Fibroblast of skin of abdomen (primary cell): Measurements from ENCODE around the gene MPND.
"Not testable (repeated sequence)": the region's sequence is repeated elsewhere in the genome, so short reads cannot be mapped to it uniquely, and the experiment has no call there.

Experiments used
- DNase-seq: peaks from one replicate; pipeline ENCODE4 v3.0.0-alpha.2; 2013

MPND gene

DNA sequence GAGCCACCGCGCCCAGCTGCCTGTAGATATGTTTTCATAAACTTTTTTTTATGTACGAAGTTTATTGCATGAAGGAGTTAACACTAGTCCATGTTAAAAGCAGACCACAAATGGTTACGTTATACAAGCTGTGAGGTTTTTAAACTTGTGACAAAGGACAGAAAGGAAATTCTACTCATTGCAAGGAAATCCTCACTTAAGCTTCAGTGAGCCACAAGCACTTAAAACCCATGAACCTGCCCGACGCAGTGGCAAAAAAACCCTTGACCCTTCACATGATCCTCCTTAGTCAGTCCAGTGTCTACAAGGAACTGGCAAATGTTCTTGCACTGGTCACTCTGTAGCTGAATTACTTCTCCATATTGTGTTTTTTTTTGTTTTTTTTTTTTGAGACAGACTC, 4.2 kb downstream of the MPND start:
- no peak for DNase-seq

DNA sequence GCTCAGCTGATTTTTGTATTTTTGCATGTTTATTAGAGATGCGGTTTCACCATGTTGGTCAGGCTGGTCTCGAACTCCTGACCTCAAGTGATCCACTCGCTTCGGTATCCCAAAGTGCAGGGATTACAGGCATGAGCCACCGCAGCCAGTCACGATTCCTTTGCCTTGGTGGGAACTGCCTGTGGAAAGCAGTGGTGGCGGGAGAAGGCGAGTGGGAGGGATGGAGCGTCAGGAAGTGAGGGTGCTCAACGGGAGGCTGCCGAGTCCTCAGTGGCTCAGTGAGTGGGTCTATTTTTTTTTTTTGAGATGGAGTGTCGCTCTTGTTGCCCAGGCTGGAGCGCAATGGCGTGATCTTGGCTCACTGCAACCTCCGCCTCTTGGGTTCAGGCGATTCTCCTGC, 5.9 kb downstream of the MPND start:
- not testable (repeated sequence) for DNase-seq

DNA sequence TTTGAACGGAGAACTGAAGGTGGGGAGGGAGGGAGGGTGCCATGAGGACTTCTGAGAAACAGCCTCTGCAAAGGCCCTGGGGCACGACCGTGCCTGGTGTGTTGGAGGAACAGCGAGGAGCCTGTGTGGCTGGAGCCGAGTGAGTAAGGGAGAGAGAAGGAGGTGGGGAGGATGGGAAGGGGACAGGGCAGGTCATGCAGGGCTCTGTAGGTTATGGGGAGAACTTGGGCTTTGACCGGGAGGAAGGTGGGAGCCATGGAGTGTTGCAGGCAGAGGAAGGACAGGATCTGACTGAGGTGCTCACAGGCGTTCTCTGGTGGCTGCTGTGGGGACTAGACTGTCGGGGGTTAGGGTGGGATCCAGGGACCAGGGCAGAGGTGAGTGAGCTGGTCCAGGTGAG, 6.7 kb downstream of the MPND start:
- DNase-seq, result no peak

DNA sequence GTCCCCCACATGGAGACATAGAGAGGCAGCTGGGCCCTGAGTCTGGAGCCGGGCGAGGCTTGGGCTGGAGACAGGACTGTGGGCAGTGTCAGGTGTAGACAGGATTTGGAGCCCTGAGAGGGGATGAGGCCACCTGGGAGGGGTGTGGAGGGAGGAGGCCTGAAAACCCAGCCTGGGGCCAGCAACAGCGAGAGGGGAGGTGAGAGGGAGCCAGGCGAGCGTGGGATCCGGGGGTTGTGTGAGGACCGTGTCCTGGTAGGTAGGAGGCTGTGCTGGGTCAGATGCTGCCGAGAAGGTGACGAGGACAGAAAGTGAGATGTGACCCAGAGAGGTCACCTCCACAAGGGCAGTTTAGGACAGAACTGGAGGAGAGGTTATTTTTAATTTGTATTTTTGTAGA, 7.4 kb downstream of the MPND start:
- no peak for DNase-seq

DNA sequence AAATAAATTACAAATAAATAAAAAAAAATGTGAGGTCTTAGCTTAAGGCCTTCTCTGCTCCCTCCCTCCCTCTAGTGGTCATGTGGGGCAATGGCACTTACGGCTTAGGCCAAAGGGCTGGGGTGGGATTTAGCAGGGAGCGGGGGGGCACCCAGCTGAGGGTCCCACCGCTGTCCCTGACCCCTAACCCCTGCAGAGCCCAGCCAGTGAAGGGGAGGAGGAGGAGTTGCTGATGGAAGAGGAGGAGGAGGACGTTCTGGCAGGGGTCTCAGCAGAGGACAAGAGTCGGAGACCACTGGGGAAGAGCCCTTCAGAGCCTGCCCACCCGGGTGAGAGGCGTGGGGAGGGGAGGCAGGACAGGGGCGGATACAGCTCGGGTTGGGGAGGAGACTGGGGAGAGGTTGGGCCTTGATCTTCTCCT, 9.3 kb downstream of the MPND start:
- peak; percentile 55 for DNase-seq

DNA sequence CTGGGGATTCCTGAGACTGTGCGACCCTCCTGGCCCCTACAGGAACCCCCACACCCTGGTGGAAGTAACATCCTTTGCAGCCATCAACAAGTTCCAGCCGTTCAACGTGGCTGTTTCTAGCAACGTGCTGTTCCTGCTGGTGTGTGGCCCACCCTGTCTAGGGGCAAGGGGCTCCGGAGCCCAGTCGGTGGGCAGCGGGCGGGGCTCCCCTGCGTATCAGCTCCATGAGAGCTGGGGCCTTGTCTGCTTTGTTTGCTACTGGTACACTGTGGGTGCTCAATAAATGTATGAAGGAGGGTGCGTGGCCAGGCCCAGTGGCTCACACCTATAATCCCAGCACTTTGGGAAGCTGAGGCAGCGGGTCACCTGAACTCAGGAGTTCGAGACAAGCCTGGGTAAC, 10.9 kb downstream of the MPND start:
- DNase-seq, result no peak

DNA sequence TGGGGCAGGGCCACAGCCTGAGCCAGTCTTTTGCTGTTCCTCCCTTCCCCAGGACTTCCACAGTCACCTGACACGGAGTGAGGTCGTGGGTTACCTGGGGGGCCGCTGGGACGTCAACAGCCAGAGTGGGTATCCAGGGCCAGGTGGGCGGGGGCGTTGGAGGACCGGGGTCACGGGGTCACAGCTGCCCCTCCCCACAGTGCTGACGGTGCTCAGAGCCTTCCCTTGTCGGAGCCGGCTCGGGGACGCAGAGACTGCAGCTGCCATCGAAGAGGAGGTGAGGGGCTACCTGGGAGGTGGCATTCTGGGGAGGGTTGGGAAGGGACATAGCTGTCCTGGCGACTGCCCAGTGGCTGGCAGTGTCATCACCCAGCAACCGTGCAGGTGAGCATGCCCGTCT, 11.5 kb downstream of the MPND start:
- no peak for DNase-seq

DNA sequence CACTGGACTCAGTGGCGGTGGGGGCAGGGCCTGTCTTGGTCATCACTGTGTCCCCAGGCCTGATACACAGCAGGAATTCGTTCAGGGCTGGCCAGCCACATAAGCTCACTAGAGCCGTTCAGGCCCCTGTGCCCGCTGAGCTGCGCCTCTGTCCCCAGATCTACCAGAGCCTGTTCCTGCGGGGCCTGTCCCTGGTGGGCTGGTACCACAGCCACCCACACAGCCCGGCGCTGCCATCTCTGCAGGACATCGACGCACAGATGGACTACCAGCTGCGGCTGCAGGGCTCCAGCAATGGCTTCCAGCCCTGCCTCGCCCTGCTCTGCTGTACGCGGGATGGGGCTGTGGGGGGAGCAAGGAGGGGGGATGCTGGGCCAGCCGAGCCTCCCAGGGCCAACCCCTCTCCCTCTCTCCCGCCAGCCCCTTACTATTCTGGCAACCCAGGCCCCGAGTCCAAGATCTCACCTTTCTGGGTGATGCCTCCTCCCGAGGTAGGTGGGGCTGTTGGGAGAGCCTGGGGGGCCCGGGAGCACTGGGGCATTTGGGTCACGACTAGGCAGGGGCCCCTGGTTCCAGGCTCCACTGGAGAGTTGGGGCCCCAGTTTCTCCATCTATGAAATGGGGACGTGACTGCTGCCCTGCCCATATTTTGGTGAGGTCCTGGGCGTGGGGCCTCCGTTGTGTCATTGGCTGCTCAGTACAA, 13.9 kb downstream of the MPND start:
- no peak for DNase-seq

DNA sequence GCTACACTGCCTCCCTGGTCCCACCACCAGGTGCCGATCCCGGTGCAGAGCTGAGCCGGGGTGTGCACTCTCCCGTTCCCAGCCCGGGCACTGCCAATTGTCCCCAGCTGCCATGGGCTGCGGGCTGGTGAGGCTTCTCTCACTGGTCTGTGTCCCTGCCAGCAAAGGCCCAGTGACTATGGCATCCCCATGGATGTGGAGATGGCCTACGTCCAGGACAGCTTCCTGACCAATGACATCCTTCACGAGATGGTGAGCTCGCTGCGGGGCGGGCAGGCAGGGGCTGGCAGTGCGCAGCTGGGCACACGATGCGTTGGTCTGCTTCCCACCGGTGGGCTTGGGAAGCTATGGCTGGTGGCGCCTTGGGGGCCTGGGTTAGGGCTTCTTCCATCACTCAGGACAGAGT, 14.6 kb downstream of the MPND start:
- no peak for DNase-seq

DNA sequence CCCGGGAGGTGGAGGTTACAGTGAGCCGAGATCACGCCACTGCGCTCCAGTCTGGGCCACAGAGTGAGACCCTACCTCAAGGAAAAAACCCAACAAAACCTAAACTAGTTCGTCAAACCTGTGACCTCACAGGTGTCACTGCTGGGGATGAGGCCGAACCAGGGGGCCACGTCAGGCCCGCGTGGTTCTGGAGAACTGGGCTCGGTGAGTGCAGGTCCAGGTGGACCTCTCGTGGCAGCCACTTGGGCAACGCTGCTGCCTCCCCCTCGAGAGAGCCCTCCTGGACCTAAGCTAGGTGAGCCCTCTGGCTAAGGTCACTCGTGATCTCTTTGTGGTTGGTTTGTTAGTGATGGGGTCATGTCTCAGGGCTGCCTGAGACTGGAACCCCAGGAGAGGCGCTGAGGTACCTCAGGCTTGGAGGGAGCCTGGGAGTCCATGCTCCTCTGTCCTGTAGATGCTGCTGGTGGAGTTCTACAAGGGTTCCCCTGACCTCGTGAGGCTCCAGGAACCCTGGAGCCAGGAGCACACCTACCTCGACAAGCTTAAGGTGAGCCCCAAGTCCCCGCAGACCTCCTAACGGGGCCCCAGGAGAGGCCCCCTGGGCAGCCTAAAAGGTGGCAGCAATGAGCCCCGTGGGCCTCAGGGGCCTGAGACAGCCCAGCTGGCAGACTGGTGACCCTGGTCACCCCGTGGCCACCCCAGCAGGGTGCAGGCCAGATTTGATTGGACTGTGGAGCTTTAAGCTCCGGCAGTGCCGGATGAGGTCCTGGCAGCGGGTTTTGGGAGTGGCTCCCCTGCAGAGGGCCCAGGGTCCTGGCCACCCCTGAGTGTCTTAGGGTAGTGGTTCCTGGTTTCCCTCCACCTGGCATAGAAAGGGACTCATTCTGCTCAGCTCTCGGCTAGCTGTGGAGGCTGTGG, 15.6 kb downstream of the MPND start:
- no peak for DNase-seq

DNA sequence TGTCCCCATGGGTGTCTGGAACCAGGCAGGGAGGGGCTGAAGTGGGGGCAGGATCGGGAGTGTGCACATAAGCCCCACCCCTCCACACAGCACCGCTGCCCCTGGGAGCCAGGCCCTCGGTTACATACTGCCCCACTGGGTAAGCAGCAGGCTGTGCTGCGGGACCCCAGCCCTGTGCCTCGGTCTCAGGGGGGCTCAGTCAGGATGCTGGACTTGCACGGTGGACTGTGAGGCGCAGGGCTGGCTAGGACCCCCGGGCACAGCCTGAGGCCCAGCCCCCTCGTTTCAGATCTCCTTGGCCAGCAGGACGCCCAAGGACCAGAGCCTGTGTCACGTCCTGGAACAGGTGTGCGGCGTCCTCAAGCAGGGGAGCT, 16.3 kb downstream of the MPND start:
- no peak for DNase-seq

DNA sequence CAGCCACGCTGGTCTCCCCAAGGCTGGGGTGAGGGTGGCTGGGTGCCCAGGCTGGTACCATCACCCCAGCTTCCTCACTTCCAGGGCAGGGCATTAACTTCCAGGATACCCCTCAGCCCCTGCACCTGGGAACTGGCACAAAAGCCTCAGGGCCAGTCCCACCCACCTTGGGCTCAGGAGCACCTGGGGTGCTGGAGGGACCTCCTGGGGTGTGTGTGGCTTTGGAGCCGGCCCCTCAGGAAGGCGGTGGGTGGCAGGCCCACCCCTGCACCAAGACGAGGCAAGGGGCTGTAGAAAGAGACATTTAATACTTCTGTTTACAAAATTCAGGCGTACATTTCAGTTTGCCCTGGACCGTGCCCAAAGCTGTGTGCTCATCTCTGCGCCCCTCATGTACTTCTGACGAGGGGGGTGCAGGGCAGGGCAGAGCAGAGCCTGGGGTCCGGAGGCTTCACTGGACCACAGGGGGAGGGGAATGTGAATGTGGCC, 16.8 kb downstream of the MPND start:
- DNase-seq, result no peak

DNA sequence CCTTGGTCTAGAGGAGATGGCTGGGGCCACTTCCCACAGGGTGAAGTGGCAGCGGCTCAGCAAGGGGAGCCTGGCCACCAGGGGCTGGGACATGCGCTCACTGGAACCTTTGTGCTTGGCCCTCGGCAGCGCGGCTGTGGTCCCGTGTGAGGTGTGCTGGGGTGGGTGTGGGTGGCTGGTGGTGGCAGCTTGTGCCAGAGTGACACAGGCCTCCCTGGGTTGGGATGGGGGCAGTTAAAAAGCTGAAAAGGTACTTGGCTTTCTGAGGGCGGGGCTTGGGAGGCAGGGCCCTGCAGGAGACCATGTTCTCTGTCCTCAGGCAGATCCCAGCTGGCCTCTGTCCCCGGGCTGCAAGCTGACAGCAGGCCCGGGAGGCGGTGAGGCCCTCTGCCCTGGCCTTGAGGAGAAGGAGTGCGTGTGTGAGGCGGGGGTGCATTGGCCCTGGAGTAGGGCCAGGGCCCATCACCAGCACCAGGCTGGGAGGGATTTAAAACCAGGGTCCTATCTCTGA, 17.3 kb downstream of the MPND start:
- DNase-seq, result no peak

DNA sequence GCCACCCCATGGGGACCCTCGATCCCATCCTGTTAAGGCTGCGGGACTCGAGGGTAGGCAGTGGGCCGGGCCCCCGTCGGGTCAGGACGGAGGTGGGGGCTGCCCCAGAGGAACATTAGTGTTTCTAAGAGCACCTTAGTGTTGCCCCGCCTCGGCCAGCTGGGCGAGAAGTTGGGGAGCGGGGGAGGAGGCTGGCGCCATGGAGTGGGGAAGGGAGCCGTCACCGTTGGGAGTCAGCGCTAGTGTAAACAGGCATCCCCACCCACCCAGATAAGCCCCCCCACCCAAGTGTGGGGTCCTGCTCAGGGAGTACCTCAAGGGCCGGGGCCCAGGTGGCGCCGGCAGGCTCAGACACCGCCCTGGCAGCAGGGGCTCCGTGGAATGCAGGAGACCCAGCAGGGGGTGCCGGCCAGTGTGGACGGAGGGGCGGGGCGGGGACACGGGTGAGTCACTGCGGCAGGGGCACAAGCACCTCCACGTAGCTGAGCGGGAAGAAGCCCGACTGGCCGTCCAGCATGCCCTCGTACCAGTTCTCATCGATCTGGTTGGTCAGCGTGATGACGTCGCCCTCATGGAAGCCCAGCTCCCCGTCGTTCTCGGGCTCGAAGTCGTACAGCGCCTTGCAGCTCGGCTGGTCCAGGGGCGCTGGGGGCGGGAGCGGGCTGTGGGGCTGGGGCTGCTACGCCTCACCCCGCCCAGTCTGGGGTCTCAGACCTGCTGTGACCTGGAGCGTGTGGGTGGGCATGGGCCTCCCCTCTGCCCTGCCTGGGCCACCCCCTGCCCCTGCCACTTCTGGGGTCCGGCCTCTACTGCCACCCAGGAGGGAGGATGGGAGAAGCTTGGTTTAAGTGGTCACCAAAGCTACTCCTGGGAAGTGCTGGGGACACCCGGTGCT, 18.0 kb downstream of the MPND start:
- DNase-seq, result no peak

DNA sequence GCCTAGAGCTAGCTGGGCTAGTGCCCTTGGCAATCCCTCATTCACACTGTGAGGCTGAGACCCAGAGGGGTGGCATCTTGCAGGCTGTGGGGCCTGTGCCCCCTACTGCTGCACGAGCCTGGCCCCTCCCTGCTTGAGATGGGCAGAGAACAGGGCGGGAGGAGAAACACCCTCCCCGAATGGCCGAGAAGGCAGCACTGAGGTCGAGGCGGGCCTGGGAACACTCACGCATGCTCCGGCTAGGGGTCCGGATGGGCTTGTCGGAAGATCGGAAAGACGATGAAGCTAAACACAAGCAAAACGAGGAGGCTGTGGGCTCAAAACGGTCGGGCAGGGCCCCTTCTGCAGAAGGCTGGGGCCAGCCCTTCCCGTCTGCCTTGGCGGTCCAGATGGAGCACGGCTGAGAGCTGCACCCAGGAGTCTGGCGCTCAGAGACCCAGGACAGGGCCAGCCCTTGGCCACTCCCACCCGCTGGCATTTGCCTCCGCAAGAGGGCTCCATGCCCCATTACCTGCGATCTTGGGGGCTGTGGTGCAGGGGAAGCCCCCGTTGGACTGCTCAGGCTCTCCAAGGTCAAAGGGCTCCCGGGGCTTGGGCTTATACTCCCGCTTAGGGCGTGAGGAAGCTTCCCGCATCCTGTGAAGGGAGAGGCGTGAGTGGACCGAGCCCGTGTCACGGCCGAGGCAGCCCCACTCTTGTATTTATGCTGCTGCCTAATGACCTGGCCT, 18.9 kb downstream of the MPND start:
- DNase-seq, result no peak

DNA sequence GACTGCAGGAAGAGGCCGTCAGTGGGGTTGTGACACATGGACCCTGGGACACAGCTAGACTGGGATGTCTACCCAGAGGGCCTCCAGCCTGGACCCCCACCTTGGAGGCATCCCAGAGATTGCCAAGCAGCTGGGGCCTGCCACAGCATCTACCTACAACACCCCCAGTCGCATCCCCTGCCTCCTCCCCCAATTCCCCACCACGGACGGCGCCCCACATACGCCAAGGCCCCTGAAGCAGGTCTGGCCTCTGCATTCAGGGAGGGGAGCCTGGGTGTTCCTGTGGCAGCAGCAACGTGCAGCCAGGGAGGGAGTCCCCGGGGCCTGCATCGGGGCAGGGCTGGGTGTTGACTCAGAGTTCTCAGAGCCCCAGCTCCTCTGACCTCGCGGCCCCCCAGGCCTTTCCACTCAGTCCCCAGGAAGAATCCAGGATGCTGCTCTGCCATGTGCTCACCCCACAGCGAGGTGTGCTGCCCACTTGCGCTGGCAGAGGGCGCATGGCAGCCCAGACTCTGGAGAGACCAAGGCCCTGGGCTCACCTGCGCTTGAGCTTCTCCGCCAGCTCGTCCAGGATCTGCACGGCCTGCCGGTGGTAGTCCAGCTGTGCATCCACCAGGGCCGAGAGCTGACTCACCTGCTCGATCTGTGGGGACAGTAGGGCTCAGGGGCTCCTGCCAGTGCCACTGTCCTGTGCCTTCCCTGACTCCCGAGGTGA, 19.6 kb downstream of the MPND start:
- DNase-seq, result no peak

DNA sequence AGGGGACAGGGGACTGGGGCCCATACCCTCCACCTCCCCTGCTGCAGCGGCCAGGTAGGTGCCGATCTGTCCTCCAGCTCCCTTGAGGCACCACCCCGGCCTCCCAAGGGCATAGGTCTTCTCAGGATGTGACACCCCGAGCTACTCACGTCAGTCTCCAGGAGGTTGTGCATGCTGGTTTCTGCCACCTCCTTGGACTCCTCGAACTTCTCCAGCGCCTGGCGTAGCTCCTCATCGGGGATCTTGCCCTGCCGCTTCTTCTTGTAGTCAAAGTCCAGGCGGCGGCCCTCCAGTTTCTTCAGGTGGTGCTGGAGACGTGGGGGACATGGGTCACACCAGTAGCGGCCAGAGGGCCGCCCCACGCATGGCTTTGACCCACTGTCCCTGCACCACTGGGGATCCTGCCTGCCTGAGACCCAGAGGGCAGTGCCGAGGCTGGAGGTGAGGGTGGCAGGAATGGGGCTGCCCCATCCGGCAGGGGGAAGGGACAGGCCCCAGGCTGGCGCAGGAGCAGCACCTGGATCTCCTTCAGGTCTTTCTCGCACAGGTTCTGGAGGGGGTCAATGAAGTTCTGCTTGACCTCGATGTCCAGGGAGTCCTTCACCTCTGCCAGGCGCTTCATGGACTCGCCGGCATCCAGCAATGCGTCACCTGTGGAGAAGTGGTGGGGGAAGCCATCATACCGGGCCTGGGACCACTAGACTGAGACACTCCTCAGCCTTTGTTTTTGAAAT, 20.4 kb downstream of the MPND start:
- no peak for DNase-seq

DNA sequence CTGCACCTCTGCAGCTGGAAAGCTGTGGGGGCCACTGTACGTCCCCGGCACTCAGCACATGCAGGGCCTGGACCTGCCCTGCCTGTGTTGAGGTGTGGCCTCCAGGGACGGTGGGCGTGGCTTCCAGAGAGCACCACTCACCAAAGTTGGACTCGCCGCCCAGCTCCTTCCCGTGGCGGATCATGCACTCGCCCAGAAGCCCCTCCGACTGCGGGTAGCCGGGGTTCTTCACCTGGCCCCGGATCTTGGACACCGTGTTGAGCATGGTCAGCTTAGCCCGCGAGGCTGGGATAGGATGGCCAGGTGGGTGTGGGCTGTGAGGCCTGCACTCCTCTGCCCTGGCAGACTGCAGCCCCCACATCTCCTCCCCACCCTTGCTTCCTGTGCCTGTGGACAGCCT, 22.0 kb downstream of the MPND start:
- no peak for DNase-seq

DNA sequence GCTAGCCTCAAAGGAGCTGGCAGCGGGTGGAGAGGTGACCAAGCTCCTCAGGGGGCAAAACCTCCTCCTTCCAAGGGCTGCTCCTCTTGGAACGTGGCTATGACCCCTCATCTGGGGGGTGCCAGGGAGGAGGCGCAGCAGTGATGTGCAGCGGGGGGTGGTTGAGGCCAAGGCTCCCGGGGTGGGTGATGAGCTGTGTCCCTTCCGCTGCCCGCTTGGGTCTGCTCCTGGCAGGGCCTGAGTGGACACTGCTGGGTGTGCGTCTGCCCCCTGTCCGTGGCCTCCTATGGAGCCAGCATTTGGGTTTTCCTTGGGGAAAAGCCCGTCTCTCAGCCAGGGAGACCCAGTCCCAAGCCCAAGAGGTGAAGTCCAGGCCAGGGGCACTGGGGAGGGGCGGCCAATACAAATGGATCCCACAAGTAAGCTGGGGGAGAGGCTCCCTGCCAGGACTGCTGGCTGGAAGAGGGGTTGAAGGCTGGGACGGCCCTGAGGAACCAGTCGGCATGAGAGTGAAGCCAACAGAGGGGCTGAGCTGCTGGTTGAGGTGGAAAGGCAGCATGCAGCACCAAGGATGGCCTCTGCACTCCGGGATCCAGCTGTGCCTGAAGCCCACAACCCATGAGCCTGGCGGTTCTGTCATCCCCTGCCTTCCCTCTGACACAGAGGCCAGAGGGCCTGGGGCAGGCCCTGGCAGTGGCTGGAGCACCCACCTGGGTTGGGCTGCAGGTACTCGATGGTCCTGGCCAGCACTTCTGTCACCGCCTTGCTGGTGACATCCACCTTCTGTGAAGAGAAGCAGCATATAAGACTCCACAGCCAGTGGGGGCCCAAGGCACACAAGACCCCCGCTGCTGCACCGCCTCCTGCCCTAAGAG, 22.7 kb downstream of the MPND start:
- no peak for DNase-seq
